ENCODE data around the gene SLC35A2. TPM values are rescaled to one million over a fixed set of nuclear protein-coding genes. Genes with fewer than 3 reads are reported as not detected.

The SLC35A2 gene
- polyA plus RNA-seq, 1 donor = 15.0 TPM

Other genes starting within 250 kb of the SLC35A2 start
- gene WAS, start 227.8 kb downstream of the SLC35A2 start, polyA plus RNA-seq (ENCODE audit: insufficient read length) = 2.7 TPM
- gene SUV39H1, start 214.9 kb downstream of the SLC35A2 start, polyA plus RNA-seq (ENCODE audit: insufficient read length) = 3.6 TPM
- not detected for gene GLOD5, start 149.9 kb downstream of the SLC35A2 start, polyA plus RNA-seq (ENCODE audit: insufficient read length)
- 0.22 TPM for gene GATA1, start 125.1 kb downstream of the SLC35A2 start, polyA plus RNA-seq (ENCODE audit: insufficient read length)
- gene HDAC6, start 109.6 kb downstream of the SLC35A2 start, polyA plus RNA-seq (ENCODE audit: insufficient read length) = 94.3 TPM
- 0.16 TPM for gene ERAS, start 85.1 kb downstream of the SLC35A2 start, polyA plus RNA-seq (ENCODE audit: insufficient read length)
- gene PCSK1N, start 76.0 kb downstream of the SLC35A2 start, polyA plus RNA-seq (ENCODE audit: insufficient read length) = not detected
- 37.2 TPM for gene TIMM17B, start 13.9 kb downstream of the SLC35A2 start, polyA plus RNA-seq (ENCODE audit: insufficient read length)
- 64.5 TPM for gene PQBP1, start 13.7 kb downstream of the SLC35A2 start, polyA plus RNA-seq (ENCODE audit: insufficient read length)
- 2.1 TPM for gene PIM2, start 7.4 kb upstream of the SLC35A2 start, polyA plus RNA-seq (ENCODE audit: insufficient read length)
- gene OTUD5, start 46.0 kb upstream of the SLC35A2 start, polyA plus RNA-seq (ENCODE audit: insufficient read length) = 35.3 TPM
- gene KCND1, start 60.2 kb upstream of the SLC35A2 start, polyA plus RNA-seq (ENCODE audit: insufficient read length) = 1.2 TPM
- gene GRIPAP1, start 90.6 kb upstream of the SLC35A2 start, polyA plus RNA-seq (ENCODE audit: insufficient read length) = 25.0 TPM
- 21.6 TPM for gene TFE3, start 131.7 kb upstream of the SLC35A2 start, polyA plus RNA-seq (ENCODE audit: insufficient read length)
- gene CCDC120, start 147.4 kb upstream of the SLC35A2 start, polyA plus RNA-seq (ENCODE audit: insufficient read length) = 4.2 TPM
- 19.8 TPM for gene PRAF2, start 162.4 kb upstream of the SLC35A2 start, polyA plus RNA-seq (ENCODE audit: insufficient read length)
- gene WDR45, start 168.2 kb upstream of the SLC35A2 start, polyA plus RNA-seq (ENCODE audit: insufficient read length) = 34.4 TPM
- 19.0 TPM for gene GPKOW, start 212.1 kb upstream of the SLC35A2 start, polyA plus RNA-seq (ENCODE audit: insufficient read length)